Endometrial microvascular endothelial cells (primary cell): Measurements from ENCODE around the gene JPH3. TPM values are rescaled to one million over a fixed set of nuclear protein-coding genes. Genes with fewer than 3 reads are reported as not detected.

ENCODE experiments used
- in situ Hi-C: cut with HindIII; loops from 2 replicates; pipeline ENCODE4 v1.10.0; 2017; ENCODE audit warnings: low sequenced_read_pairs, low pct_unique_long_range_greater_than_20kb; ENCODE audit errors: inconsistent ontology term
- total RNA-seq: library from RNA; depleted of rRNA; stranded (reverse); fragments of >200 nt; gene quantifications from one replicate; pipeline ENCODE4 v1.2.3, GENCODE V29; 2015; ENCODE audit errors: inconsistent ontology term

The JPH3 gene
- total RNA-seq, 1 donor from 2014 or later = not detected

GRCh38 chr16:87685766-87686165 lies 83.5 kb downstream of the JPH3 start:
- in situ Hi-C loops = no loop called here

- in situ Hi-C loops = no loop called here
These were observed 84.4 kb downstream of the JPH3 start for GRCh38 chr16:87686697-87687096.

GRCh38 chr16:87687126-87687910 lies 85.0 kb downstream of the JPH3 start:
- in situ Hi-C loops = no loop called here

GRCh38 chr16:87687998-87688529 lies 85.8 kb downstream of the JPH3 start:
- in situ Hi-C loops = no loop called here

- in situ Hi-C loops = no loop called here
These were observed 86.8 kb downstream of the JPH3 start for GRCh38 chr16:87688876-87689815.

GRCh38 chr16:87689956-87690465 lies 87.7 kb downstream of the JPH3 start:
- in situ Hi-C loops = no loop called here

GRCh38 chr16:87690911-87691685 lies 88.8 kb downstream of the JPH3 start:
- in situ Hi-C loops = no loop called here

GRCh38 chr16:87691686-87692079 lies 89.4 kb downstream of the JPH3 start:
- in situ Hi-C loops = no loop called here

GRCh38 chr16:87692176-87692575 lies 89.9 kb downstream of the JPH3 start:
- in situ Hi-C loops = no loop called here

- in situ Hi-C loops = no loop called here
These were observed 90.4 kb downstream of the JPH3 start for GRCh38 chr16:87692756-87693155.

GRCh38 chr16:87693827-87694226 lies 91.5 kb downstream of the JPH3 start:
- in situ Hi-C loops = no loop called here

GRCh38 chr16:87694441-87695125 lies 92.3 kb downstream of the JPH3 start:
- in situ Hi-C loops = no loop called here

GRCh38 chr16:87695534-87695933 lies 93.2 kb downstream of the JPH3 start:
- in situ Hi-C loops = no loop called here

GRCh38 chr16:87696726-87697125 lies 94.4 kb downstream of the JPH3 start:
- in situ Hi-C loops = no loop called here

- in situ Hi-C loops = no loop called here
These were observed 94.9 kb downstream of the JPH3 start for GRCh38 chr16:87697256-87697655.

- in situ Hi-C loops = no loop called here
These were observed 95.5 kb downstream of the JPH3 start for GRCh38 chr16:87697792-87698191.

- in situ Hi-C loops = no loop called here
These were observed 95.9 kb downstream of the JPH3 start for GRCh38 chr16:87698241-87698640.

GRCh38 chr16:87698676-87699199 lies 96.4 kb downstream of the JPH3 start:
- in situ Hi-C loops = no loop called here
